Right atrium auricular region (tissue), 2 donors: Measurements from ENCODE around the gene SUGCT. TPM values are rescaled to one million over a fixed set of nuclear protein-coding genes. Genes with fewer than 3 reads are reported as not detected.

Experiments
- DNase-seq: peaks from one replicate; pipeline ENCODE4 v3.0.0-alpha.2; 2019; ENCODE audit warnings: low spot score
- H3K27ac ChIP-seq, 2 donors: fragments of 200-600 bp; sonication (generic); 1 replicate in 1 of 2; 2 replicates in 1 of 2; pipeline ENCODE4 v1.5.1; 2016 to 2019
- H3K27me3 ChIP-seq, 2 donors: fragments of 200-600 bp; sonication (generic); one replicate each; pipeline versions ENCODE4 v1.5.1 to v1.6.0; 2017 to 2019
- H3K36me3 ChIP-seq: fragments of 200-600 bp; sonication (generic); one replicate; pipeline ENCODE4 v1.5.1; 2016
- H3K4me1 ChIP-seq, 2 donors: fragments of 200-600 bp; sonication (generic); one replicate each; pipeline versions ENCODE4 v1.5.1 to v1.6.0; 2017 to 2019
- H3K4me3 ChIP-seq, 2 donors: fragments of 200-600 bp; sonication (generic); 1 replicate in 1 of 2; 2 replicates in 1 of 2; pipeline ENCODE4 v1.5.1; 2017 to 2019; ENCODE audit warnings: mild to moderate bottlenecking in 1 of 2, moderate library complexity in 1 of 2
- H3K9me3 ChIP-seq, 2 donors: fragments of 200-600 bp; sonication (generic); one replicate each; pipeline ENCODE4 v1.5.1; 2019
- total RNA-seq, 2 donors: library from RNA; depleted of rRNA; stranded (reverse); fragments of >200 nt; gene quantifications; one replicate each; pipeline ENCODE4 v1.1.0, GENCODE V29; 2016
- TF ChIP-seq, protein P1 (sequence below), 2 donors: fragments of 200-600 bp; sonication (generic); IDR thresholded peaks; one replicate each; pipeline ENCODE4 v1.5.1; 2019; ENCODE audit warnings: antibody characterized with exemption in 2 of 2

SUGCT gene
- total RNA-seq, 2 donors from 2014 or later: 2.6 to 5.4 TPM

- no peaks in the 10 kb centered on the region for H3K27me3 ChIP-seq
- no peaks in the 10 kb centered on the region for H3K9me3 ChIP-seq
- H3K36me3 ChIP-seq: no peaks in the 10 kb centered on the region
- DNase-seq: no peak
- H3K27ac ChIP-seq: no peak overlapping the region
- H3K4me3 ChIP-seq: no peak overlapping the region
- H3K4me1 ChIP-seq: no peaks in the 10 kb centered on the region
- TF ChIP-seq, protein P1, sequence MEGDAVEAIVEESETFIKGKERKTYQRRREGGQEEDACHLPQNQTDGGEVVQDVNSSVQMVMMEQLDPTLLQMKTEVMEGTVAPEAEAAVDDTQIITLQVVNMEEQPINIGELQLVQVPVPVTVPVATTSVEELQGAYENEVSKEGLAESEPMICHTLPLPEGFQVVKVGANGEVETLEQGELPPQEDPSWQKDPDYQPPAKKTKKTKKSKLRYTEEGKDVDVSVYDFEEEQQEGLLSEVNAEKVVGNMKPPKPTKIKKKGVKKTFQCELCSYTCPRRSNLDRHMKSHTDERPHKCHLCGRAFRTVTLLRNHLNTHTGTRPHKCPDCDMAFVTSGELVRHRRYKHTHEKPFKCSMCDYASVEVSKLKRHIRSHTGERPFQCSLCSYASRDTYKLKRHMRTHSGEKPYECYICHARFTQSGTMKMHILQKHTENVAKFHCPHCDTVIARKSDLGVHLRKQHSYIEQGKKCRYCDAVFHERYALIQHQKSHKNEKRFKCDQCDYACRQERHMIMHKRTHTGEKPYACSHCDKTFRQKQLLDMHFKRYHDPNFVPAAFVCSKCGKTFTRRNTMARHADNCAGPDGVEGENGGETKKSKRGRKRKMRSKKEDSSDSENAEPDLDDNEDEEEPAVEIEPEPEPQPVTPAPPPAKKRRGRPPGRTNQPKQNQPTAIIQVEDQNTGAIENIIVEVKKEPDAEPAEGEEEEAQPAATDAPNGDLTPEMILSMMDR (IDR thresholded peaks at IDR 0.05): no peak
Measured at GRCh38 chr7:40419806-40420205, 285.0 kb downstream of the SUGCT start.

DNA sequence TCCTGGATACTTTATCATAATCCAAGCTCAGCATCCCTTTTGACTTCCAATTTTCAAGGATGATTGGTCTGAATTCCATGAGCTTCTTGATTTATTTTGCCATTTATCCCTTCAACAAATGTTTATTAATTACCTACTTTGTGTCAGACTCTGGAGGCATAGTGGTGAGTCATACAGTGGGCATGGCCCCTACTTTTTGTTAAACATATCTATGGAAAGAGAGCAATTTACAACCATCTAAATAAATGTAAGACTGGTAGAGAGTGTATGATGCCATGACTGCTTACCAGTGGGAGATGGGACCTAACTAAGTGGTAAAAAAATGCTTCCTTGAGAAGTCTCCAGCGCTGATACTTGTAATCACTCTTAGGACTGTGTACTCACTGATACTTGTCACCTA, 286.6 kb downstream of the SUGCT start:
- Histone ChIP-seq H3K36me3 (no peaks in the 10 kb centered on the region), H3K27me3 (no peaks in the 10 kb centered on the region)
- TF ChIP-seq, protein P1 (IDR thresholded peaks at IDR 0.05): no peak

GRCh38 chr7:40425696-40426095, 290.9 kb downstream of the SUGCT start:
- H3K4me3 ChIP-seq: no peak overlapping the region
- no peaks in the 10 kb centered on the region for H3K36me3 ChIP-seq

More for the DNA sequence above, 286.6 kb downstream of the SUGCT start:
- no peaks in the 10 kb centered on the region for H3K9me3 ChIP-seq
- no peak for DNase-seq
- no peak overlapping the region for H3K27ac ChIP-seq
- no peaks in the 10 kb centered on the region for H3K4me1 ChIP-seq
- H3K4me3 ChIP-seq: no peak overlapping the region

GRCh38 chr7:40428421-40428820, 293.6 kb downstream of the SUGCT start:
- H3K4me1 ChIP-seq: no peaks in the 10 kb centered on the region
- DNase-seq: no peak
- no peaks in the 10 kb centered on the region for H3K27me3 ChIP-seq
- H3K36me3 ChIP-seq: no peaks in the 10 kb centered on the region
- H3K4me3 ChIP-seq: no peak overlapping the region
- H3K9me3 ChIP-seq: no peaks in the 10 kb centered on the region
- TF ChIP-seq, protein P1 (IDR thresholded peaks at IDR 0.05): no peak
- H3K27ac ChIP-seq: no peak overlapping the region

More at GRCh38 chr7:40425696-40426095, 290.9 kb downstream of the SUGCT start:
- Histone ChIP-seq H3K27me3 (no peaks in the 10 kb centered on the region), H3K4me1 (no peaks in the 10 kb centered on the region), H3K27ac (no peak overlapping the region), H3K9me3 (no peaks in the 10 kb centered on the region)
- TF ChIP-seq, protein P1 (IDR thresholded peaks at IDR 0.05): no peak
- no peak for DNase-seq

DNA sequence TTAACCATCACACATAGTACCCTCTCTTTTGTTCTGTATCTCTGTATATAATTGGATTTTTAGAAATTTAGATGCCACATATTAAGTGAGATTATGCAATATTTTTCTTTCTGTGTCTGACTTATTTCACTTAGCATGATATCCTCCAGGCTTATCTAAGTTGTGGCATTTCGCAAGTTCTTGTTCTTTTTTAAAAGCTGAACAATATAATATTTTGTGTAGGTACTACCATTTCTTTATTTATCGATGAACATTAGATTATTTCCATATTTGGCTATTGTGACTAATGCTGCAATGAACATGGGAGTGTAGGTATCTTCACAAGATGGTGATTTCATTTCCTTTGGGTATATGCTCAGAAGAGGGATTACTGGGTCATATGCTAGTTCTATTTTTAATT, 295.0 kb downstream of the SUGCT start:
- H3K4me1 ChIP-seq: no peaks in the 10 kb centered on the region
- no peaks in the 10 kb centered on the region for H3K36me3 ChIP-seq
- H3K27ac ChIP-seq: no peak overlapping the region
- no peaks in the 10 kb centered on the region for H3K9me3 ChIP-seq
- TF ChIP-seq, protein P1 (IDR thresholded peaks at IDR 0.05): no peak
- no peak for DNase-seq
- H3K4me3 ChIP-seq: no peak overlapping the region
- no peaks in the 10 kb centered on the region for H3K27me3 ChIP-seq

GRCh38 chr7:40432046-40432445, 297.2 kb downstream of the SUGCT start:
- Histone ChIP-seq H3K9me3 (no peaks in the 10 kb centered on the region), H3K4me3 (no peak overlapping the region), H3K27ac (no peak overlapping the region), H3K27me3 (no peaks in the 10 kb centered on the region), H3K4me1 (no peaks in the 10 kb centered on the region), H3K36me3 (no peaks in the 10 kb centered on the region)
- no peak for DNase-seq
- TF ChIP-seq, protein P1 (IDR thresholded peaks at IDR 0.05): no peak
